ENCODE results near the gene ROBO1. TPM values are rescaled to one million over a fixed set of nuclear protein-coding genes. Genes with fewer than 3 reads are reported as not detected.
A peak's percentile ranks its signal among the peaks of the same experiment; 100 is the strongest.

Gene ROBO1
- total and polyA plus RNA-seq, 4 donors, result 68.8 to 181 (median 106) TPM

DNA sequence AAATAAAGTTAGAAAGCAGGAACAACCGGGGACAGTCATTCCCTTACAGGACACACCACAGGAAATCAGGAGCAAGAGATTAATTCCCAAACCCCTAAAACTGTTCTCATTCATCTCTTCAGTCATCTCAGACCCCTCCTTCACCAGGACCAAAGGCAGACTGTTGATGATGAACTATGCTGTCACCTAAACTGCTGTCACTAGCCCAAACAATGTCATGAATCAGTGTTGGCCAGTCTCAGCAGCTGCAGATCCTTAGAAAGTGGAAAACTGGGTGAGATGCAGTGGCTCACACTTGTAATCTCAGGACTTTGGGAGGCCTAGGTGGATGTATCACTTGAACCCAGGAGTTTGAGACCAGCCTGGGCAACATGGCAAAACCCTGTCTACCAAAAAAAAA is 909.6 kb downstream of the ROBO1 start:
- no peak for DNase-seq (ENCODE audit: low read depth in 4 of 6, low spot score in 6 of 6)
- no peak overlapping the region for H3K27ac ChIP-seq (ENCODE audit: low read depth, low read length)
- no peaks in the 10 kb centered on the region for H3K36me3 ChIP-seq (ENCODE audit: control insufficient read depth, insufficient read depth, low read length)
- H3K27me3 ChIP-seq (ENCODE audit: control insufficient read depth, insufficient read depth, low read length), result no peaks in the 10 kb centered on the region
- no CpG with 5 or more reads among the region's 1 CpG for WGBS (ENCODE audit: insufficient coverage)
- H3K4me3 ChIP-seq (ENCODE audit: low read depth, low read length), result no peak overlapping the region
- H3K9me3 ChIP-seq (ENCODE audit: control insufficient read depth, insufficient read depth, low read length), result no peaks in the 10 kb centered on the region
- H3K4me1 ChIP-seq (ENCODE audit: control insufficient read depth, insufficient read depth, low read length), result no peaks in the 10 kb centered on the region

DNA sequence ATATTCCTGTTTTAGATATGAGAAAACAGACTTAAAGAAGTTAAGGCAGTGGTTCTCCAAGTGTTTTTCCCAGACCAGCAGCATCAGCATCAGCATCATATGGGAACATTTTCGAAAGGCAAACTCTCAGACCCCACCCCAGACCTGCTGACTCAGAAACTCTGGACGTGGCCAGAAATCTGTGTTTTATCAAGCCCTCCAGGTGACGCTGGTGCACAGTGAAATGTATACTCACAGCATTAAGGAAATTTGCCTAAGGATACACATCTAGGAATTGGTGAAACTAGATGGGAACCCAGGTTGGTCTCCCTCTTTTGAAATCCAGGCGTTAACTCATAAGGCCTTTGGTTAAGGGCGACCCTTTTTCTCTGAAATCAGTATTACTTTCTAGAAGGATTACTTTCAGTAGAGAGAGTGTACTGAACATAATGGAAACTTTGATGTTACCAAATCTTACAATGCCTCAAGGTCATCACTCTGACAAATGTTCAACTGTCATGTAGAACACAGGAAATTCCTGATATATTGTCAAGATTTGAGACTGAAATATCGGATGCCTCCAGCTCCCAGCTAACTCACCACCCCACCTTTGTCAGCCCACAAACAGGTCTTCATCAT is 910.2 kb downstream of the ROBO1 start:
- WGBS (ENCODE audit: insufficient coverage), result 80% methylated on average over 1 of the region's 6 CpGs
- H3K27ac ChIP-seq (ENCODE audit: low read depth, low read length), result no peak overlapping the region
- H3K36me3 ChIP-seq (ENCODE audit: control insufficient read depth, insufficient read depth, low read length), result no peaks in the 10 kb centered on the region
- H3K27me3 ChIP-seq (ENCODE audit: control insufficient read depth, insufficient read depth, low read length), result no peaks in the 10 kb centered on the region
- H3K4me3 ChIP-seq (ENCODE audit: low read depth, low read length), result no peak overlapping the region
- DNase-seq (ENCODE audit: low read depth in 4 of 6, low spot score in 6 of 6), result no peak
- H3K9me3 ChIP-seq (ENCODE audit: control insufficient read depth, insufficient read depth, low read length), result no peaks in the 10 kb centered on the region
- no peaks in the 10 kb centered on the region for H3K4me1 ChIP-seq (ENCODE audit: control insufficient read depth, insufficient read depth, low read length)

DNA sequence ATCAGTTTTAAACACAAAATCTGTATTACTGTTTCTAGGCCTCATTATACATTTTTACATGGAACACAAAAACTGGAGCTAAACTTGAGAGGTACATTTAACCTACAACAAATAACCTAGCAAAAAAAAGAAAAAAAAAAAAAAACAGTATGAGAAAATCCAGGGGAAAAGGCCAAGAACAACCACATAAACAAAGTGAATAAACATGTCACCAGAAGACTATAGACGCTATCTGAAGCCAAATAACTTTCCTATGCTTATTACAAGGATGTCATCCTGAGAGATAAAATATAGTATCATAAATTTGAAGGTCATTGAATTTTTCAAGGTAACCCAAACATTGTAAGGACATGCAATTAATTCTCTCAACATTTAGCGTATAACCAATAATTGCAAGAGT is 911.6 kb downstream of the ROBO1 start:
- Histone ChIP-seq H3K9me3 (ENCODE audit: control insufficient read depth, insufficient read depth, low read length) (no peaks in the 10 kb centered on the region), H3K27ac (ENCODE audit: low read depth, low read length) (no peak overlapping the region), H3K36me3 (ENCODE audit: control insufficient read depth, insufficient read depth, low read length) (no peaks in the 10 kb centered on the region), H3K4me1 (ENCODE audit: control insufficient read depth, insufficient read depth, low read length) (no peaks in the 10 kb centered on the region), H3K27me3 (ENCODE audit: control insufficient read depth, insufficient read depth, low read length) (no peaks in the 10 kb centered on the region), H3K4me3 (ENCODE audit: low read depth, low read length) (no peak overlapping the region)
- DNase-seq (ENCODE audit: low read depth in 4 of 6, low spot score in 6 of 6), result no peak
- no CpG with 5 or more reads among the region's 2 CpGs for WGBS (ENCODE audit: insufficient coverage)

DNA sequence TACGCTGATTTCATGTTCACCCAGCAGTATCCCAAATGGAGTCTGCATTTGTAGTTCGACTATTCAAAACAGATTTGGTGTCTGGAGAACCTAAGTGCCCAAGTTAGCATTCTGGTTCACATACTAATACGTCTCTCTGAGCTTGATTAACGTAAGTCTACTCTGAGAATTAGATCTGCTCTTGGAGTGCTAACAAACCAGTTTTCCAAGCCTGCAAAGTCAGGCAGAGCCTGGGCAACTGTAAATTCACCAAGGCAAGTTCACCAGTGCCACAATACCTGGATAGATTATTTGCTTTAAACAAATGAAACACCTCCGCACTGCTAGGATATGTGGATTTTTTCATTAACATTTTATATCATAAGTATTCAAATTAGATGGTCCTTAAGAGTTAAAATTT is 912.6 kb downstream of the ROBO1 start:
- no peak overlapping the region for H3K27ac ChIP-seq (ENCODE audit: low read depth, low read length)
- no peaks in the 10 kb centered on the region for H3K27me3 ChIP-seq (ENCODE audit: control insufficient read depth, insufficient read depth, low read length)
- H3K4me1 ChIP-seq (ENCODE audit: control insufficient read depth, insufficient read depth, low read length), result no peaks in the 10 kb centered on the region
- no peak overlapping the region for H3K4me3 ChIP-seq (ENCODE audit: low read depth, low read length)
- WGBS (ENCODE audit: insufficient coverage), result 70% methylated on average over 4 of the region's 5 CpGs
- DNase-seq (ENCODE audit: low read depth in 4 of 6, low spot score in 6 of 6), result no peak
- H3K9me3 ChIP-seq (ENCODE audit: control insufficient read depth, insufficient read depth, low read length), result no peaks in the 10 kb centered on the region
- no peaks in the 10 kb centered on the region for H3K36me3 ChIP-seq (ENCODE audit: control insufficient read depth, insufficient read depth, low read length)

DNA sequence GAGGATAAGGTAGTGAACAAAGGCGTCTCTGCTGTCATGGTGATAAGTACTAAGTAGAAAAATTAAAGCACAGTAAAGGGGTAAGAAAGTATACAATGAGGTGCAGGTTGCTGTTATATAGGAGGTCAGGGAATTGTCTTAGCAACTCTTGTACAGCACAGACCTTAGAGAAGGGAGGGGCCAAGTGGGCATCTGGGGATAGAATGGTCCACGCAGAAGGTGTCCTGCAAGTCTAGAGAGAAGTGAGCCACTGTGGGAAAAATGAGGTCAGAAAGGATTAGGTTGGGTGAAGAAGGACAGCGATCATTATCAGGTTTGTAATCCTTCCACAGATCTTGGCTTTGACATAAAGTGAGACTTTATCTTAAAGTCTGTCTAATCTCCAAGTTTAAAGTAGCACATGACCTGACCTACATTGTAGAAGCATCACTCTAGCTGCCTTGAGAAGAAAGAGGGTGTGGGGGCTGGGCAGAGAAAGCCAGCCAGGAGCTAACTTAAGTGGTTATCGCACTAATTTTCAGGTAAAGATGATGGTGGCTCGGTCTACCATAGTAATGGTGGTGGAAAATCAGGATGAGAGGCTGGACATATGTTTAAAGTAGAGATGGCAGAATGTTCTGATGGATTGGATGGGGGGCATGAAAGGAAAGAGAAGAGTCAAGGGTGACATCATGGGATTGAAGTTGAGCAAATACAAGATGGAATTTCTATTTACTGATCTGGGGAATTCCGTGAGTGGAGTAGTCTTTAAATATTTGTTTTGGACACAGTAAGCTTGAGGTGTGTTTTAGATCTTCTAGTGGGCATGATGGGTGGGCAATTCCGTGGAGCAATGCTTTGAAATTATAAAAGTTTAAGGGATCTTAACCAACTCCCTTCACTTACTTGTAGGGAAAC is 919.2 kb downstream of the ROBO1 start:
- DNase-seq (ENCODE audit: low read depth in 4 of 6, low spot score in 6 of 6), result no peak
- Histone ChIP-seq H3K27me3 (ENCODE audit: control insufficient read depth, insufficient read depth, low read length) (no peaks in the 10 kb centered on the region), H3K27ac (ENCODE audit: low read depth, low read length) (no peak overlapping the region), H3K4me3 (ENCODE audit: low read depth, low read length) (no peak overlapping the region), H3K9me3 (ENCODE audit: control insufficient read depth, insufficient read depth, low read length) (no peaks in the 10 kb centered on the region), H3K4me1 (ENCODE audit: control insufficient read depth, insufficient read depth, low read length) (no peaks in the 10 kb centered on the region), H3K36me3 (ENCODE audit: control insufficient read depth, insufficient read depth, low read length) (no peaks in the 10 kb centered on the region)
- 89% methylated on average over 5 of the region's 7 CpGs for WGBS (ENCODE audit: insufficient coverage)

DNA sequence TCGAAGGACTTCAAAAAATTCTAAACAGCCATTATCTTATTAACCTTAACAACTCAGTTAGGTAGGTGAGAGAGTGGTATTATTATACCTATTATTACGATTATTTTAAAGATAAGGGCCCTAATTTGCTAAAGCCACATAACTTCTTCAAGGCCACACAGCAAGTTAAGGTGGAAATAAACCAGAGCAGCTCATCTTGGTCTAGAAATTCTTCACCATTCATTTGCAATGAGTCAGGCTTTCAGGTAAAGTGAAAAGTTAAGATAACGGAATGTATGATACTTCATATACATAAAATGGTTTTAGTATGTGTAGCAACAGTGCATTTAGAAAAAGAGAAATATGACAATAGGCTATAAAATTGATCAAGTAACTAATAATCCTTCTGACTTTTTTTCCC is 920.2 kb downstream of the ROBO1 start:
- no peak overlapping the region for H3K27ac ChIP-seq (ENCODE audit: low read depth, low read length)
- no peak overlapping the region for H3K4me3 ChIP-seq (ENCODE audit: low read depth, low read length)
- DNase-seq (ENCODE audit: low read depth in 4 of 6, low spot score in 6 of 6), result no peak
- H3K9me3 ChIP-seq (ENCODE audit: control insufficient read depth, insufficient read depth, low read length), result no peaks in the 10 kb centered on the region
- H3K4me1 ChIP-seq (ENCODE audit: control insufficient read depth, insufficient read depth, low read length), result no peaks in the 10 kb centered on the region
- H3K27me3 ChIP-seq (ENCODE audit: control insufficient read depth, insufficient read depth, low read length), result no peaks in the 10 kb centered on the region
- no peaks in the 10 kb centered on the region for H3K36me3 ChIP-seq (ENCODE audit: control insufficient read depth, insufficient read depth, low read length)
- WGBS (ENCODE audit: insufficient coverage), result no CpG with 5 or more reads among the region's 3 CpGs

DNA sequence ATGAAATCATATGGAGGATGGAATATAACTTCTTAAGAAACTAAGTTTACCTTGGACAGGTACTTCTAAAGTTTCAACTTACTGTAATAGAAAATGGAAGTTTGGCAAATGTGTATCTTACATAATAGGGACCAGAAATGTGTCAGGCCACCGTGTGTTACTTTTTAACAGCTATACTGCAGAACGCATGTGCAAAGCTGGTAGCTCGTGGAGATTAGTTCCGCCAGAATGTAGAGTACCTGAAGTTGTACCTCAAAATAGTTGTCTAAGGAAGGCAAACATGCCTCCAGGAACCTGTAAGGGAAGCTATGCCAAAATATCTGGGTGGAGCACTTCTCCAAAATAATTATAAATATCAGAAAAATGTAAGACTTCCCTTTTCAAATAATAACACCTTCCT is 920.6 kb downstream of the ROBO1 start:
- DNase-seq (ENCODE audit: low read depth in 4 of 6, low spot score in 6 of 6), result no peak
- WGBS (ENCODE audit: insufficient coverage), result 65% methylated on average over 2 of the region's 4 CpGs
- H3K27me3 ChIP-seq (ENCODE audit: control insufficient read depth, insufficient read depth, low read length), result no peaks in the 10 kb centered on the region
- H3K9me3 ChIP-seq (ENCODE audit: control insufficient read depth, insufficient read depth, low read length), result no peaks in the 10 kb centered on the region
- no peaks in the 10 kb centered on the region for H3K36me3 ChIP-seq (ENCODE audit: control insufficient read depth, insufficient read depth, low read length)
- H3K27ac ChIP-seq (ENCODE audit: low read depth, low read length), result no peak overlapping the region
- no peaks in the 10 kb centered on the region for H3K4me1 ChIP-seq (ENCODE audit: control insufficient read depth, insufficient read depth, low read length)
- no peak overlapping the region for H3K4me3 ChIP-seq (ENCODE audit: low read depth, low read length)

DNA sequence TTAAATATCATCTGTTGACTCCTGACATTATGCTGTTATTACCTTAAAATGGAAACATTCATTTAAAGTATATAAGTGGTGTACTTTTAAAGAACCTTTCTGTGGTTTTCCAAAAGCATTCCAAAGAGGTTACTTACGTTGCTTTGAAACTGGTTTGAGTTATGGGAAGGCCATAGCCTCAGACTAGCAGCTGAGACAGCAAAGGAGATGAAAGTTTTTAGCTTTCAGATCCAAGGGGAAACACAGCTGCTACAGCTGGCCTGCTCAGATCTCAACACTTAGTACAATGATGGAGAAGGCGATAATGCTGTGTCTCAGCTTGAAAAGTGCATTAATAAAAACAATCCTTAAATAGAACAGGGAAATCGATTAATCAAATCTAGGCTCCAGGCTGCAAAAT is 921.1 kb downstream of the ROBO1 start:
- Histone ChIP-seq H3K9me3 (ENCODE audit: control insufficient read depth, insufficient read depth, low read length) (no peaks in the 10 kb centered on the region), H3K4me3 (ENCODE audit: low read depth, low read length) (no peak overlapping the region), H3K27me3 (ENCODE audit: control insufficient read depth, insufficient read depth, low read length) (no peaks in the 10 kb centered on the region), H3K27ac (ENCODE audit: low read depth, low read length) (no peak overlapping the region), H3K4me1 (ENCODE audit: control insufficient read depth, insufficient read depth, low read length) (no peaks in the 10 kb centered on the region), H3K36me3 (ENCODE audit: control insufficient read depth, insufficient read depth, low read length) (no peaks in the 10 kb centered on the region)
- DNase-seq (ENCODE audit: low read depth in 4 of 6, low spot score in 6 of 6), result peak in 3 of 6 donors; percentile 15 to 56 (median 24)
- 17% methylated on average over 1 of the region's 3 CpGs for WGBS (ENCODE audit: insufficient coverage)

DNA sequence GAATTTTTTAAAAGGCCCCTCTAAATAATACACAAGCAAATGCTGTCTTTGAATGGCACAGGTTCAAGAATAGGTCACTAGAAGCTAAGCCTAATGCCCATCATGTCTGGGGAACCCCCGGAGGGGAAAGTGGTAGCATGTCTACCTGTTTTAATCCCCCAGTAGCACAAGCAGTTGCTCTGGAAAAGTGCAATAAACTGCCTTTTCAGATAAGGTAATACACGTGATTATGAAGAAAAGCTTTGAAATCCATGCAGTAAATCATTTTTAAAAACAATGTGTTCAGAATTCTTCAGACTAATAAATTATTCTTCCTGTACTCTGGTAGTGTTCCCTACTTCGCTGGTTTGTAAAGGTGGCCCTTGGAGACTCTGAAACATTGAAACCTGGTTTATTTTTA is 922.2 kb downstream of the ROBO1 start:
- no CpG with 5 or more reads among the region's 3 CpGs for WGBS (ENCODE audit: insufficient coverage)
- H3K27me3 ChIP-seq (ENCODE audit: control insufficient read depth, insufficient read depth, low read length), result no peaks in the 10 kb centered on the region
- no peak overlapping the region for H3K27ac ChIP-seq (ENCODE audit: low read depth, low read length)
- H3K4me1 ChIP-seq (ENCODE audit: control insufficient read depth, insufficient read depth, low read length), result no peaks in the 10 kb centered on the region
- no peak for DNase-seq (ENCODE audit: low read depth in 4 of 6, low spot score in 6 of 6)
- no peaks in the 10 kb centered on the region for H3K36me3 ChIP-seq (ENCODE audit: control insufficient read depth, insufficient read depth, low read length)
- H3K4me3 ChIP-seq (ENCODE audit: low read depth, low read length), result no peak overlapping the region
- H3K9me3 ChIP-seq (ENCODE audit: control insufficient read depth, insufficient read depth, low read length), result no peaks in the 10 kb centered on the region

DNA sequence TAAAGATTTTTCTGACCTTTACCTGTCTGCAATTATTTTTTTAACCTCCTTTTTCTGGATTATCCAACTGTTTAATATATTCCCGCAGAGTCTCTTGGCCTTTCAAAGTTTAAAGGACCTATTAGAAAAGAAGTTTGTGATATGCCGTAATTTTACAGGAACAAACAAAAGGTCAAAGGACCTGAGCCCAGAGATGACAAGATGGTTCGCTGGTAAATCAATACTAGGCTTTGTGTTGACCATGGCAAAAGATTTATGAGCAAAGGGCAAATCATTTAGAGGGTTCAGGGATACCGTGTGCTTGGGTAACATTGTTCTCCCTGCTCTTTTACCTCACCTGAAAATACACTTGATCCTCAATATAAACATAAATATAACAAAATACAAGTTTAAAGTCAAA is 923.5 kb downstream of the ROBO1 start:
- WGBS (ENCODE audit: insufficient coverage), result 83% methylated on average over 1 of the region's 4 CpGs
- H3K4me3 ChIP-seq (ENCODE audit: low read depth, low read length), result no peak overlapping the region
- DNase-seq (ENCODE audit: low read depth in 4 of 6, low spot score in 6 of 6), result no peak

More for the DNA sequence above, 923.5 kb downstream of the ROBO1 start:
- Histone ChIP-seq H3K27me3 (ENCODE audit: control insufficient read depth, insufficient read depth, low read length) (no peaks in the 10 kb centered on the region), H3K9me3 (ENCODE audit: control insufficient read depth, insufficient read depth, low read length) (no peaks in the 10 kb centered on the region), H3K27ac (ENCODE audit: low read depth, low read length) (no peak overlapping the region), H3K4me1 (ENCODE audit: control insufficient read depth, insufficient read depth, low read length) (no peaks in the 10 kb centered on the region), H3K36me3 (ENCODE audit: control insufficient read depth, insufficient read depth, low read length) (no peaks in the 10 kb centered on the region)

Data from spinal cord (tissue), 10 donors.